GM23338 (cell line): ENCODE results near the gene NAA80. TPM values are rescaled to one million over a fixed set of nuclear protein-coding genes. Genes with fewer than 3 reads are reported as not detected.
A peak's percentile ranks its signal among the peaks of the same experiment; 100 is the strongest.

Experiments used
- ATAC-seq: fragments of 200-7000 bp; cut with Tn5 transposase; 3 replicates; pipeline ENCODE4 v1.9.1; 2020
- DNase-seq: peaks from one replicate; pipeline ENCODE4 v3.0.0-alpha.2; 2015; ENCODE audit warnings: low spot score
- H2AFZ ChIP-seq: fragments of 200-600 bp; sonication (generic); 2 replicates; pipeline ENCODE4 v1.8.0; 2016; ENCODE audit warnings: antibody characterized with exemption, mild to moderate bottlenecking, moderate library complexity
- H3F3A ChIP-seq: fragments of 200-600 bp; sonication (generic); replicated peaks from 2 replicates; pipeline ENCODE4 v1.8.0; 2017; ENCODE audit warnings: antibody characterized with exemption, mixed run types, low read depth
- H3K27ac ChIP-seq: fragments of 200-600 bp; sonication (generic); 2 replicates; pipeline ENCODE4 v1.6.1; 2016; ENCODE audit warnings: low read depth
- H3K27me3 ChIP-seq: fragments of 200-600 bp; sonication (generic); 2 replicates; pipeline ENCODE4 v1.8.0; 2016; ENCODE audit warnings: mild to moderate bottlenecking, mixed run types, moderate library complexity; ENCODE audit not compliant: insufficient read depth
- H3K36me3 ChIP-seq: fragments of 200-600 bp; sonication (generic); 2 replicates; pipeline ENCODE4 v1.8.0; 2016; ENCODE audit warnings: mild to moderate bottlenecking; ENCODE audit not compliant: insufficient read depth
- H3K4me1 ChIP-seq: fragments of 200-600 bp; sonication (generic); 2 replicates; pipeline ENCODE4 v1.8.0; 2016; ENCODE audit warnings: mild to moderate bottlenecking, moderate library complexity; ENCODE audit not compliant: insufficient read depth
- H3K4me2 ChIP-seq: fragments of 200-600 bp; sonication (generic); 2 replicates; pipeline ENCODE4 v1.7.1; 2017; ENCODE audit warnings: mixed run types
- H3K4me3 ChIP-seq: fragments of 200-600 bp; sonication (generic); 2 replicates; pipeline ENCODE4 v1.6.1; 2016; ENCODE audit warnings: mixed run types
- H3K79me2 ChIP-seq: fragments of 200-600 bp; sonication (generic); replicated peaks from 2 replicates; pipeline ENCODE4 v1.8.0; 2017; ENCODE audit warnings: mild to moderate bottlenecking; ENCODE audit not compliant: insufficient read depth
- H3K9me2 ChIP-seq: fragments of 200-600 bp; sonication (generic); 2 replicates; pipeline ENCODE4 v1.8.0; 2017; ENCODE audit not compliant: insufficient read depth
- H4K20me1 ChIP-seq: fragments of 200-600 bp; sonication (generic); replicated peaks from 2 replicates; pipeline ENCODE4 v1.8.0; 2017; ENCODE audit warnings: mild to moderate bottlenecking; ENCODE audit not compliant: insufficient read depth
- H3K27ac Mint-ChIP-seq: 2 replicates; pipeline ENCODE4 v1.8.0; 2020; ENCODE audit warnings: inconsistent platforms, mild to moderate bottlenecking, moderate library complexity, mixed read lengths
- H3K27me3 Mint-ChIP-seq: 3 replicates; pipeline ENCODE4 v1.8.0; 2022; ENCODE audit warnings: low read depth, mild to moderate bottlenecking, moderate library complexity, mixed read lengths, inconsistent platforms; ENCODE audit not compliant: insufficient read depth, poor library complexity
- H3K36me3 Mint-ChIP-seq: 3 replicates; pipeline ENCODE4 v1.8.0; 2021; ENCODE audit warnings: low read depth, mild to moderate bottlenecking, inconsistent platforms, moderate library complexity, mixed read lengths
- H3K4me1 Mint-ChIP-seq: 3 replicates; pipeline ENCODE4 v1.8.0; 2020; ENCODE audit warnings: mild to moderate bottlenecking, inconsistent platforms, mixed read lengths
- H3K4me3 Mint-ChIP-seq: 3 replicates; pipeline ENCODE4 v1.8.0; 2021; ENCODE audit warnings: moderate library complexity, mild to moderate bottlenecking, inconsistent platforms, mixed read lengths
- H3K9me3 Mint-ChIP-seq: 3 replicates; pipeline ENCODE4 v1.8.0; 2020; ENCODE audit warnings: moderate library complexity, mild to moderate bottlenecking, inconsistent platforms, mixed read lengths
- CREB1 ChIP-seq: fragments of 250-450 bp; sonication (Bioruptor Pico); IDR thresholded peaks from 2 replicates; pipeline ENCODE4 v1.5.0; 2020; ENCODE audit warnings: low read depth, mild to moderate bottlenecking, moderate library complexity
- CTCF ChIP-seq, 2 experiments: fragments of 200-600 bp in 1 of 2; sonication (generic) in 1 of 2; conservative IDR thresholded peaks; 2 replicates each; pipeline versions ENCODE4 v1.5.1 to v1.6.1; 2016 to 2017; ENCODE audit warnings: antibody characterized with exemption in 2 of 2, low read depth in 2 of 2, mild to moderate bottlenecking in 2 of 2, moderate library complexity in 1 of 2
- ETS1 ChIP-seq: IDR thresholded peaks from 2 replicates; pipeline ENCODE4 v1.6.1; 2016; ENCODE audit warnings: antibody characterized with exemption
- EZH2 ChIP-seq: fragments of 200-600 bp; sonication (generic); IDR thresholded peaks from one replicate; pipeline ENCODE4 v1.8.0; 2017; ENCODE audit warnings: antibody characterized with exemption, mild to moderate bottlenecking, low read depth; ENCODE audit not compliant: unreplicated experiment
- EZH2phosphoT487 ChIP-seq: fragments of 200-600 bp; sonication (generic); IDR thresholded peaks from one replicate; pipeline ENCODE4 v1.8.1; 2018; ENCODE audit warnings: antibody characterized with exemption; ENCODE audit not compliant: unreplicated experiment
- JUNB ChIP-seq: IDR thresholded peaks from one replicate; pipeline ENCODE4 v1.6.1; 2016; ENCODE audit warnings: antibody characterized with exemption; ENCODE audit not compliant: unreplicated experiment
- NANOG ChIP-seq: IDR thresholded peaks from 2 replicates; pipeline ENCODE4 v1.6.1; 2016; ENCODE audit warnings: antibody characterized with exemption, borderline replicate concordance
- POLR2AphosphoS5 ChIP-seq: IDR thresholded peaks from 2 replicates; pipeline ENCODE4 v1.6.1; 2016; ENCODE audit warnings: antibody characterized with exemption, low read depth
- REST ChIP-seq: IDR thresholded peaks from one replicate; pipeline ENCODE4 v1.6.1; 2018; ENCODE audit warnings: antibody characterized with exemption; ENCODE audit not compliant: unreplicated experiment
- STAT1 ChIP-seq: IDR thresholded peaks from one replicate; pipeline ENCODE4 v1.6.1; 2016; ENCODE audit warnings: antibody characterized with exemption; ENCODE audit not compliant: unreplicated experiment
- ZNF114 ChIP-seq: fragments of 250-450 bp; sonication (Bioruptor Pico); IDR thresholded peaks from 2 replicates; pipeline ENCODE4 v1.5.0; 2020; ENCODE audit warnings: mild to moderate bottlenecking, moderate library complexity
- ZNF331 ChIP-seq: fragments of 250-450 bp; sonication (Bioruptor Pico); IDR thresholded peaks from 2 replicates; pipeline ENCODE4 v1.5.0; 2020; ENCODE audit warnings: low read depth, mild to moderate bottlenecking, moderate library complexity
- ZNF462 ChIP-seq: fragments of 250-450 bp; sonication (Bioruptor Pico); IDR thresholded peaks from 2 replicates; pipeline ENCODE4 v1.5.0; 2020; ENCODE audit warnings: mild to moderate bottlenecking, moderate library complexity
- polyA plus RNA-seq: library from polyadenylated mRNA; unstranded; fragments of >200 nt; fragmentation: Nextera tagmentation; extraction: Ambion mirVana; gene quantifications from 2 replicates; pipeline ENCODE4 v1.2.1, GENCODE V29; 2016
- total RNA-seq: library from RNA; depleted of rRNA; stranded (reverse); fragments of >200 nt; shearing (Covaris generic); gene quantifications from 2 replicates; pipeline ENCODE4 v1.2.3, GENCODE V29; 2014

Gene NAA80
- total and polyA plus RNA-seq, 2 experiments from 2014 or later, result 12.1 to 16.7 TPM

GRCh38 chr3:50326182-50326541, 27.0 kb upstream of the NAA80 start:
- H3K36me3 ChIP-seq, result peaks cover 4% of the 10 kb centered on the region
- H3K27ac ChIP-seq, result no peak overlapping the region
- peaks cover 32% of the 10 kb centered on the region for H3K4me1 Mint-ChIP-seq
- H3K9me2 ChIP-seq, result no peaks in the 10 kb centered on the region
- no peak overlapping the region for H3K4me3 ChIP-seq
- ATAC-seq, result no peak
- no peak overlapping the region for H2AFZ ChIP-seq
- no peak overlapping the region for H3K27ac Mint-ChIP-seq
- peaks cover 8% of the 10 kb centered on the region; the same call in 1 of the 2 replicates for H4K20me1 ChIP-seq
- peaks cover 13% of the 10 kb centered on the region for H3K79me2 ChIP-seq
- no peaks in the 10 kb centered on the region for H3K9me3 Mint-ChIP-seq
- no peak for DNase-seq
- H3F3A ChIP-seq, result peaks cover 33% of the 10 kb centered on the region; the same call in 1 of the 2 replicates
- H3K36me3 Mint-ChIP-seq, result peaks cover 31% of the 10 kb centered on the region
- no peak for TF ChIP-seq ZNF114 (CRISPR knock-in tag)
- TF ChIP-seq CREB1 (CRISPR knock-in tag), result no peak
- no peak for TF ChIP-seq JUNB
- TF ChIP-seq EZH2phosphoT487, result no peak
- TF ChIP-seq ZNF462 (CRISPR knock-in tag), result no peak
- TF ChIP-seq ZNF331 (CRISPR knock-in tag), result no peak
- no peak for TF ChIP-seq ETS1
- no peak for TF ChIP-seq NANOG
- TF ChIP-seq STAT1, result no peak
- no peak for TF ChIP-seq EZH2
- TF ChIP-seq CTCF (conservative IDR thresholded peaks at IDR 0.05; ENCODE audit: low read depth in 2 of 2), result no peak
- no peak for TF ChIP-seq POLR2AphosphoS5
- TF ChIP-seq REST, result no peak
- no peaks in the 10 kb centered on the region for H3K27me3 ChIP-seq
- H3K4me1 ChIP-seq, result peaks cover 18% of the 10 kb centered on the region
- H3K4me3 Mint-ChIP-seq, result peak overlapping the region; percentile 51
- peaks cover 16% of the 10 kb centered on the region for H3K27me3 Mint-ChIP-seq
- no peak overlapping the region for H3K4me2 ChIP-seq
